Activated CD8-positive, alpha-beta memory T cell treated with anti-CD3 and anti-CD28 coated beads for 1 hour (primary cell): ENCODE measurements around the gene MGME1.
"Not testable (repeated sequence)": the region's sequence is repeated elsewhere in the genome, so short reads cannot be mapped to it uniquely, and the experiment has no call there.

ENCODE experiments used
- DNase-seq, 2 donors: peaks; one replicate each; pipeline ENCODE4 v3.0.0-alpha.2; 2020; ENCODE audit warnings: low read depth in 1 of 2; ENCODE audit errors: extremely low read depth in 1 of 2

The MGME1 gene

DNA sequence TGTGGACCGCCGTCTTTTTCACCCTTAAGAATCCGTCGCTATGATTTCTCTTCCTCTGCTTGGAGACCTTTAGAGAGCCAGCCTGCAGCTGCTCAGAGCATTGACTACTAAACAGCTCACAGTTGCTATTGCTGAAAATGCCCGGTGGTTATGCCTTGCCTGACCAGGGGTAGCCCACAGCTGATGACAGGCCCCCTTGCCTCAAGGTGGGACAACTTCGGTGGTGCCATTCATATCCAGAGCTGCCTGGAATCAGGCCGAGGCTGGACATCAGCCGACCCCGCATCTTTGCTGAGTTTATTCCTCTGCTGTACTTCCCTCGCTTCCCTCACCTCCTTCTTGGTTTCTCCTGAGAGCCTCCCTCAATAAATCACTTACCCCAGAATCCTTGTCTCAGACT, 49.3 kb downstream of the MGME1 start:
- no peak for DNase-seq

DNA sequence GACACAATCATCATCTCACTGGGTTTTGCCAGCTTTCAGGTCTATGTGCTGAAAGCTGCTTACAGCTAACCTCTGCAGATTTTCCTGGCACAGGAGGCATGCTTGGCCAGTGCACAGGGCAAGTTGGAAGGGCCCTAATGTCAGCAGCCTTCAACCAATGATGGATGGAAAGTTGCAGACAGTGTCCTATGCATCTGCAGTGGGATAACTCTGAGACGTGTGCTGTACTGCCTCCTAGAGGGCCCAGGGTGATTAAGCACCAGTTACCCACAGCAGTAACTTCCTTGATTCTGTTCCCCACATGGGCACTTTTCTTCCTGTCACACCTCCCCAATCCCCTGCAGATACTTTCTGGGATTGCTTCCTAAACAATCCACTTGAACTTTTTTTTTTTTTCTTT, 50.2 kb downstream of the MGME1 start:
- DNase-seq, result no peak

DNA sequence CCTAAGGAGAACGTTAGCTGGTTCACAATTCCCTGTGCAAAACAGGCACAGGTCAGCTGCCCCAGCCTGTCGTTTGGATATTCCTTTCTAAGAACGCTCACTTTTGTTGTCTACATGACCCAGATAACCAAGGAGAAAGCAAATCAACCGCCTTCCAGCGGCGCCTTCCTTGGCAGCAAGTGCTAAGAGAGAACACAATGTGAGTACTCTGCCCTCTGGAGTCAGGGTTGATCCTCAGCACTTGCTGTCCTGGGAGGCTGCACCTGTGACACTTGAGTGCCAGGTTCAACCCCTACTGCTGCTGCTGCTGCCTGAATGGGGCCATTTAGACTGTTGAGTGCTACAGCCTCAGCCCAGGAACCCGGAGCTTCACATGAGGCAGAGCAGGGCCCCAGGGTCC, 52.1 kb downstream of the MGME1 start:
- no peak for DNase-seq

DNA sequence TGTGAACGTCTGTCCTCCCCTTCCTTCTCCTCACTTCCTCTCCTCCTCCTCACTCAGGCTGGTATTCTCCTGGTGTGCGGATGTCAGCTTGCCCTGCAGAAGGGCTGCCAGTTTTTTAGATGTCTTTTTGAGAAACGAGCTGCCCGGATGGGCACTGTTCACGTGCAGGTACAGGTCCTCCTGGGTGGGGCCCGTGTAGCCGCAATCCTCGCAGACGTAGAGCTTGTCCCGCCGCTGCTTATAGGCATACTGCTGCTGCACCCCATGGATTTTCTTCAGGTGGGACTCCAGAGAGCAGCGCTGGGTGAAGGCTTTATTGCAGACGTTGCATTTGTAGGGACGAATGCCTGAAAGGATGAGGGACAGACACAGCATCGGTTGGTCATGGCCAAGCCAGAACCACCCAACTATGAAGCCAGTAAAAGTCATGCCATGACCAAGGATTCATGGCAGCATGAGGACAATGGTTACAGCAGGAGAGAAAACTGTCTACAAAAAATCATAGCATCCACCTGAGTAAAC, 55.8 kb downstream of the MGME1 start:
- DNase-seq, result no peak

DNA sequence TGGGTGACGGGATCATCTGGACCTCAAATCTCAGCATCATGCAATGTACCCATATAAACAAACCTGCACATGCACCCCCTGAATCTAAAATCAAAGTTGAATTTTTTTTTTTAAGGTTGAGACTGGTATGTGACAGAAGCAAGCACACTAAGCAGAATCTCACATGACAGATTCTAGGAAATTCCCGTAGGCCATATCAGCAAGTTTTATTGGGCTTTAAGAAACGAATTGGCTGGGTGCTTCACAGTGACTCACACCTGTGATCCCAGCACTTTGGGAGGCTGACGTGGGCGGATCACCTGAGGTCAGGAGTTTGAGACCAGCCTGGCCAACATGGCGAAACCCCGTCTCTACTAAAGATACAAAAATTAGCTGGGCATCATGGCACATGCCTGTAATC, 58.2 kb downstream of the MGME1 start:
- DNase-seq, result not testable (repeated sequence)

DNA sequence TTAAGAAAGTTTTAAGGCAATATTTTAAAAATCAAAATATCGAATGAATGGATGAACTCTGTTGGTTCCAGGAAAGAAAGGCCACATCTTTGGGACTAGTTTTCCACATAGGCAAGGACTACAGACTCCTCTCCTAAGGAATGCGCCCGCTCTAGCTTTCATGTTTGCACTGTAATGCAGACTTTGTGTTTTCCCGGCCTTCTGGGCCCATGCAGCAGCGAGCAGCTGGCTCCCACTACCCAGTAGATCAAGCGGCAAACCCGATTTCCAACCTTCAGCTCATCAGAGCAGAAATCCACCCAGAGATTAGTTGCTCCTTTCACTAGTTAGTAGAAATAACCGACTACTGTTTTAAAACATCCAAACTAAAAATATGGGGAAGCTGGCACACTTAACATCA, 61.2 kb downstream of the MGME1 start:
- no peak for DNase-seq

DNA sequence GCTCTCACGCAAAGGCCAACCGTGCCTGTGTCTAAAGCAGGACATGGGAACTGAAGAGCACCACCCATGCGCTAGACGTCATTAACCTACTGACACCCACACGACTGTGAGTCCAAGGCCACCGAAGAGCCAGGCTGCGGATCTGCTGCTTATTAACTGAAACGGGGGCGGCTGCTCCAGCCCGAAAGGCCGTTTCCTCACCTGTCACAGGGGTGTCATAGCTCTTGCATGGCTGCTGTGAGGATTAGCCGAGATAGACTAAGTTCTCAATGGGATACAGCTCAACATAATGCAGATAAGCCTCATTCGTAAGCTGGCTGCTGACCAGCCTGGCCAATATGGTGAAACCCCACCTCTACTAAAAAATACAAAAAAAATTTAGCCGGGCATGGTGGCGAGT, 62.2 kb downstream of the MGME1 start:
- no peak for DNase-seq

DNA sequence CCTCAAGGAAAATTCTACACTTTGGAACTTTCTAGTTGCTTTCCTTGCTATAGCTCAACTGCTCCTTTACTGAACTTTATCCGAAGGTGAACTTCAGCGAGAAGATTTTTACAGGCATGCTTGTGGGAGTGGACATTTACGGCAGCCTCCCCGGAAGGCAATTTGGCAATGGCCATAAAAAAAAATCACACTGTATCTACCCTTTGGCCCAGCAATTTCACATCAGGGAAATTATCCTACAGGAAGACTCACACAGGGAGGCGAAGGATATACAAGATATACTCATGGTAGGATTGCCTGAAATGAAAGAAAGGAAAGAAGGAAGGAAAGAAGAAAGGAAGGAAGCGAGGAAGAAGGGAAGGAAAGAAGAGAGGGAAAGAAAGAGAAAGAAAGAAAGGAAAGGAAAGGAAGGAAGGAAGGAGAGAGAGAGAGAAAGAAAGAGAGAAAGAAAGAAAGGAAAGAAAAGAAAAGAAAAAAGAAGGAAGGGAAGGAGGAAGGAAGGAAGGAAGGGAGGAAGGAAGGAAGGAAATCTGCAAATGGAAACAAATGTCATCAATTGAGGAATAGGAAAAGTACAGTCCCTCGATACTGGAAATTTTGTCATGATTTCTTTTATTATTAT, 63.2 kb downstream of the MGME1 start:
- no peak for DNase-seq

DNA sequence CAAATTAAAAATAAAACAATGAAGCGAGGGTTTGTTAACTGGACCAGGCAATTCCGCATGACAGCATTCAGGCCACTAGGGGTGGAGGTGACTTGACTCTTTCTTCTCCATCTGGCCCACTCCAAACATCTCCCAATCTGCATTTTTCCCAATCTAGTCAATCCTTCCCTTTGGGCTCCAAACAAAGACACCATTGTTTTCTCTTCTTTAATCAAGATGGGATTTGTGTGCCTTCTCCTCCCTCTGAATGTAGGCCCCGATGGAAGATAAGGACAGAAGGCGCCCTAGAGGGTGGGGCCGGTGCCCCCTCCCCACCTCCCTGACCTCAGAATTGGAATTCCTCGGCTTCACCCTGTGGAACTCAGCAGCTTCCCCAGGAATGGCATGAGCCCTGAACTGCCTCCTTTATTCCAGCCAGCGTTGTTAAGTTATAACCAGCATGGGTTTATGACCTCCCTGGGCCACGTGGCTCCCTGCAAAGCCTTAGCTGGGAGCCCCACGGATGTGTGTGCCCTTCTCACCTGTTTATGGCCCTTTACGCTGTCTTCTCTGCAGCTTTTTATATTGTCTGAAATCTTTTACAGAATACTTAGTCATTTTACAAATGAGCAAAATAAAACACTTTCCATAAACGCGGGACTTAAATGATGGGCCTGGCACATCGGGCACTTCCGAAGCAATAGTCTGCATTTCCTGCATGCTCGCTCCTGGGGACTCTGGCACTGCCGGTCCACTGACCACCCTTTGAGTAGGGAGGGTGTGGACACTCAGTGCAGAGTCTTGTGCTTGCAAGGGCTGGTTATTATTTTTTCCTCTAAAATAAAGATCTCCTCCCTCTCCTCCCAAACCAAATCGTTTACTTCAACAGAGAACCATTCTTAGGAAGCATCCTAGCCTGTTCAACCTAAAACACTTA, 64.4 kb downstream of the MGME1 start:
- no peak for DNase-seq

DNA sequence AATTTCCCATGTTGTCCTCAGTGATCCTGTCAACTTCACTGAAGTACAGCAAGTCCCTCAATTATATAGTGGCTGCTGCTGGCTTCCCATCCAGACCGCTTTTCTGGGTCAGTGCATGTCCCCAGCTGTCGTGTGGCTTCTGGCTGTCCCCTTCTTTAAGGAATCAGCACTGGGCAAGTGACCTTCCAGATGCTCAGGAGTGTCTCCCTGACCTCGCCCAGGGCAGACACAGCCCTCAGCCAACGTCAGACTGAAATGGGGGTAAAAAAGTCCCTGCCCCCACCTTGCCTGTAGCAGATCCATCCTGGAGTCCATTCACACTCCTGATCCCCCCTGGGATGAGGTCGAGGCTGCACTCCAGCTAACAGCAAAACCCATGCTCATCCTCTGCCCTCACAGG, 65.2 kb downstream of the MGME1 start:
- no peak for DNase-seq

DNA sequence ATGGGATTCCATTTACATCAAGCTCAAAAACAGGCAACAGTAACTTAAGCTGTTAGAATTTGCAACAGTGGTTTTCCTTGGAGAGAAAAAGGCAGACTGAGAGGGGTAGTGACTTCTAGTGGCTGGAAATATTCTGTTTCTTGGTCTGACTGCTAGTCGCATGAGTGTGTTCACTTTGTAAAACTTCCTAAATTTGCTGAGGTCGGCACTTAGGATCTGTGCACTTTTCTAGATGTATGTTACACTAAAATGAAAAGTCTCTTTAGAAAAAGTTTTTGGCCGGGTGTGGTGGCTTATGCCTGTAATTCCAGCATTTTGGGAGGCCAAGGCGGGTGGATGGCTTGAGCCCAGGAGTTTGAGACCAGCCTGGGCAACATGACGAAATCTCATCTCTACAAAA, 70.2 kb downstream of the MGME1 start:
- DNase-seq, result no peak
